ENCODE measurements around the gene PTPRT.

The PTPRT gene

DNA sequence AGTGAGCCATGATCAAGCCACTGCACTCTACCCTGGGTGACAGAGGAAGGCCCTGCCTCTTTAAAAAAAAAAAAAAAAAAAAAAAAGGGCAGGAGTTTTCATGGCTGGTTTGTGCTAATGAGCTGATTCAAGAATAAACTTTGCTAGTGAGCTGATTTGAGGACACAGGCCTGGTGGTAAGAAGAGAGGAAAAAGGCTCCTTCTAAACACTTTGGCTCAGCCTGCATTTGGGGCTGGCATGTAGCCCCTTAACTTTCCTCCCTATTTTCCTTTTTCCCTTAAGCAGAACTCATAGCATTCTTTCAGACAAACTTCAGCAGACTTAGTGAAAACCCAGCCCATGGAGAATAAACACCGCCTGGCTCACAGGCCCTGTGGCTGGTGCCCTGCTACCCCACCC, 432.7 kb downstream of the PTPRT start:
- H3K9me3 ChIP-seq (ENCODE audit: control insufficient read depth in 2 of 2, low read length in 2 of 2), result no peaks in the 10 kb centered on the region
- no peaks in the 10 kb centered on the region for H3K36me3 ChIP-seq (ENCODE audit: control insufficient read depth in 2 of 2, insufficient read depth in 2 of 2, low read length in 2 of 2)
- H3K27ac ChIP-seq (ENCODE audit: low read depth in 2 of 2, low read length in 2 of 2), result no peak overlapping the region
- no peak overlapping the region for H3K4me3 ChIP-seq (ENCODE audit: low read length in 2 of 2)
- no peaks in the 10 kb centered on the region for H3K27me3 ChIP-seq (ENCODE audit: control insufficient read depth in 2 of 2, insufficient read depth in 2 of 2, low read length in 2 of 2)
- no peaks in the 10 kb centered on the region for H3K4me1 ChIP-seq (ENCODE audit: control insufficient read depth in 2 of 2, insufficient read depth in 2 of 2, low read length in 2 of 2)
- no peak overlapping the region for H3K9ac ChIP-seq (ENCODE audit: low read depth in 1 of 2, low read length in 2 of 2)

DNA sequence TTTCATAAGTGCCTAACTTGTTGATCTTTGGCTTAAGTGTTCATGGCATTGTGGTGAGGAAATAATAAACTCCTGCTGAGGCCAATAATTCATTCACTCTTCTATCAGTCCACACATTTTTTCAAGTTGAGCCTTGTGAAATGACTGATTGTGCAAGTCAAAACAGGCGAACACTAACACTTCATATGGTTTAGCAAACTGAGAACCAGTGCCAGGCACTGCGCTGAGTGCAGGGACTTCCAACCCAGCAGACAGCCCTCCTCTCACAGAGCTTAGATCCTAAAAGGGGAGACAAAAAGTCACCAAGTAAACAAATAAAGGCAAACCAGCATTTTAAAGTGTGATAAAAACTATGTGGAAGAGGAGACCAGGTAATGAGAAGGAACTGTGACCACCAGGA, 435.0 kb downstream of the PTPRT start:
- Histone ChIP-seq H3K9me3 (ENCODE audit: control insufficient read depth in 2 of 2, low read length in 2 of 2) (no peaks in the 10 kb centered on the region), H3K36me3 (ENCODE audit: control insufficient read depth in 2 of 2, insufficient read depth in 2 of 2, low read length in 2 of 2) (no peaks in the 10 kb centered on the region), H3K4me1 (ENCODE audit: control insufficient read depth in 2 of 2, insufficient read depth in 2 of 2, low read length in 2 of 2) (no peaks in the 10 kb centered on the region), H3K27ac (ENCODE audit: low read depth in 2 of 2, low read length in 2 of 2) (no peak overlapping the region), H3K9ac (ENCODE audit: low read depth in 1 of 2, low read length in 2 of 2) (no peak overlapping the region), H3K27me3 (ENCODE audit: control insufficient read depth in 2 of 2, insufficient read depth in 2 of 2, low read length in 2 of 2) (no peaks in the 10 kb centered on the region), H3K4me3 (ENCODE audit: low read length in 2 of 2) (no peak overlapping the region)

DNA sequence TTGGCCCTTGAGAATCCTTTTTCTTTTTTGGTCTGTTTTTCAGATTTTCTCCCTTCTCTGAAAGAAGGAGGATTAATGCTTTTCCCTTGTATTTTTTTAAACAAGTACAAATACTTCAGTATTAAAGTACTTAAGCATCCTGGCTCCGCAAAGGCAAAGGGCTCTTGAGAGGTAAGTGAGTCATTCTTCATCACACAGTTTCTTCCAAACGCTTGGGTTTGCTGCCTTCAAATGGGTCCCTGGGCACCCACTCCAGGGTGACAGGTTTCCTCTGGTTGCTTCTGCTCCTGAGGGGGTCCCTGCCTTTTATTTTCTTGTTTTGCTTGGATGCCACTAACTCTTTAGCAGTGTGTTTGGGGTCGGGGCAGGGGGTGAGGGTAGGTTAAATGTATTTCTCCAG, 437.1 kb downstream of the PTPRT start:
- no peaks in the 10 kb centered on the region for H3K4me1 ChIP-seq (ENCODE audit: control insufficient read depth in 2 of 2, insufficient read depth in 2 of 2, low read length in 2 of 2)
- no peaks in the 10 kb centered on the region for H3K27me3 ChIP-seq (ENCODE audit: control insufficient read depth in 2 of 2, insufficient read depth in 2 of 2, low read length in 2 of 2)
- H3K9ac ChIP-seq (ENCODE audit: low read depth in 1 of 2, low read length in 2 of 2), result no peak overlapping the region
- H3K4me3 ChIP-seq (ENCODE audit: low read length in 2 of 2), result no peak overlapping the region
- H3K27ac ChIP-seq (ENCODE audit: low read depth in 2 of 2, low read length in 2 of 2), result no peak overlapping the region
- no peaks in the 10 kb centered on the region for H3K36me3 ChIP-seq (ENCODE audit: control insufficient read depth in 2 of 2, insufficient read depth in 2 of 2, low read length in 2 of 2)
- no peaks in the 10 kb centered on the region for H3K9me3 ChIP-seq (ENCODE audit: control insufficient read depth in 2 of 2, low read length in 2 of 2)

DNA sequence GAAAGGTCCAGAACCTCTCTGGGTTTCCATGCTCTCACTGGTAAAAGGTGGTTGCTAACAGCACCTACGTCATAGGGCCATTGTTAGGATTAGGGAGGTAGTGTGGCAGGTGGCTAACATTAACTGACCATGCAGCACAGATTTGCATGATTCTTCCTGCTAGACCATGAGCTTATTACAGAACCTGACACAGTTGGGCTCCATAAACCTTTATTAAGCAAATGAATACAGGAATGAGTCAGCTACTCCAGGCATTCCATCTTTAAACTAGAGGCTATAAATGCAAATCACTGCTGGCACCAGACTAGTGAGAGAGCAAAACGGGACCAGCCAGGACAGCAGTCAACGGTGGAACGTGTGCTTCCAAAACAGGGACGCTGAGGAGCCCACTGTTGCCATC, 440.1 kb downstream of the PTPRT start:
- Histone ChIP-seq H3K27me3 (ENCODE audit: control insufficient read depth in 2 of 2, insufficient read depth in 2 of 2, low read length in 2 of 2) (no peaks in the 10 kb centered on the region), H3K9me3 (ENCODE audit: control insufficient read depth in 2 of 2, low read length in 2 of 2) (no peaks in the 10 kb centered on the region), H3K4me1 (ENCODE audit: control insufficient read depth in 2 of 2, insufficient read depth in 2 of 2, low read length in 2 of 2) (no peaks in the 10 kb centered on the region), H3K36me3 (ENCODE audit: control insufficient read depth in 2 of 2, insufficient read depth in 2 of 2, low read length in 2 of 2) (no peaks in the 10 kb centered on the region), H3K4me3 (ENCODE audit: low read length in 2 of 2) (no peak overlapping the region), H3K27ac (ENCODE audit: low read depth in 2 of 2, low read length in 2 of 2) (no peak overlapping the region), H3K9ac (ENCODE audit: low read depth in 1 of 2, low read length in 2 of 2) (no peak overlapping the region)

DNA sequence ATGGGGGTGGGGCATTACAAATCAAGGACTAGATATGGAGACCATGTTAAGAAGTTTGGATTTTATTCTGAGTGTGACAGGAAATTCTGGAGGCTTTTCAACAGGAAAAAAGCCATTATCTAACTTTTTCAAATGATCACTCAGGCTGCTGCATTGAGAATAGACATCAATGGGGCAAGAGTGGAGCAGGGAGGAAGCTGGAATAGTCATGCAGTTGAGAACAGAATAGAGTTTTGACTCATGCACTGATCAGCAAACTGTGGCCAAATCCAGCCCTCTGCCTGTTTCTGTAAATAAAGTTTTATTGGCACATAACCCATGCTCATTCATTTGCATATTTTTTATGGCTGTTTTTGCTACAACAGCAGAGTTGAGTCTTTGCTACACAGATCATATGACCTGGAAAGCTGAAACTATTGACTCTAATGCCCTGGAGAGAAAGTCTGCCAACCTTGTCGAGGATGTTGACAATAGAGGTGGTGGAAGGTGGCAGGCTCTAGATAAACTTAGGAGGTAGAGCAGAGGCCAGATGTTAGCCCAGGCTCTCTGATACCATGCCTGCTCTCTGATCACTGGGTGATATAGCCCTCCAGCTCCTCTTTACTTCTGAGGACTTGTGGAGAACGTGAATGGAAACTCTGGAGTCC, 441.8 kb downstream of the PTPRT start:
- Histone ChIP-seq H3K9ac (ENCODE audit: low read depth in 1 of 2, low read length in 2 of 2) (no peak overlapping the region), H3K4me3 (ENCODE audit: low read length in 2 of 2) (no peak overlapping the region), H3K4me1 (ENCODE audit: control insufficient read depth in 2 of 2, insufficient read depth in 2 of 2, low read length in 2 of 2) (no peaks in the 10 kb centered on the region), H3K9me3 (ENCODE audit: control insufficient read depth in 2 of 2, low read length in 2 of 2) (no peaks in the 10 kb centered on the region), H3K36me3 (ENCODE audit: control insufficient read depth in 2 of 2, insufficient read depth in 2 of 2, low read length in 2 of 2) (no peaks in the 10 kb centered on the region), H3K27me3 (ENCODE audit: control insufficient read depth in 2 of 2, insufficient read depth in 2 of 2, low read length in 2 of 2) (no peaks in the 10 kb centered on the region), H3K27ac (ENCODE audit: low read depth in 2 of 2, low read length in 2 of 2) (no peak overlapping the region)

DNA sequence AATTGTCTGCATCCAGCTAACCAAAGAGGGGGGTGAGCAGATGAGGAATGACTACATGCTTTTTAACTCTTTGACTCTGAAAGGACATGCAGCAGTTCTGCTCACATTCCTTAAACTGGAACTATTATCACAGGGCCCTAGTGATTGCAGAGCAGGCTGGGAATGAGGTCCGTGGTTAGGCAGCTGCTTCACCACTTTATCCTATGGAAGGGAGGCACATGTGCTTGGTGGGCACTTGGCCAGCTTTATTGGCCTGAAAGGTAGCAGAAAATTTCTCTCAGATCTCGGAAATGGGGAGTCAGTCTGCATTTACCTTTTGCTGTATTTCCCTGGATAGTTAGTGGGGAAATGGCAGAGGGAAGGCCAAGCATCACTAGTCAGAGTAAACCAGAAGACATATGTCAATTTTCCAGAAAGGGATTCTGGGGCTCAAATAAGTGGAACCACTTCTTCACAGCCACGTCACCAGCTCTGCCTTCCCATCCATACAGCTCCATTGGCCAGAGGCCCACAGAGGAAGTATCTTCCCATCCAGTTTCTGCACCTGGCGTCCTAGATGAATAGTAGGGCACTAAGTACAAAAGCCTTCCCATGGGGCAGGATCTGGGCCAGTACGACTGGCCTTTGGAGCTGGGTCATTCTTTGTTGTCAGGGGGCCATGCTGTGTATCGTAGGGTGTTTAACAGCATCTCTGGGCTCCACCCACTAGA, 444.8 kb downstream of the PTPRT start:
- H3K36me3 ChIP-seq (ENCODE audit: control insufficient read depth in 2 of 2, insufficient read depth in 2 of 2, low read length in 2 of 2), result no peaks in the 10 kb centered on the region
- no peaks in the 10 kb centered on the region for H3K9me3 ChIP-seq (ENCODE audit: control insufficient read depth in 2 of 2, low read length in 2 of 2)
- H3K9ac ChIP-seq (ENCODE audit: low read depth in 1 of 2, low read length in 2 of 2), result no peak overlapping the region
- H3K4me1 ChIP-seq (ENCODE audit: control insufficient read depth in 2 of 2, insufficient read depth in 2 of 2, low read length in 2 of 2), result no peaks in the 10 kb centered on the region
- no peak overlapping the region for H3K4me3 ChIP-seq (ENCODE audit: low read length in 2 of 2)
- H3K27me3 ChIP-seq (ENCODE audit: control insufficient read depth in 2 of 2, insufficient read depth in 2 of 2, low read length in 2 of 2), result no peaks in the 10 kb centered on the region
- no peak overlapping the region for H3K27ac ChIP-seq (ENCODE audit: low read depth in 2 of 2, low read length in 2 of 2)

DNA sequence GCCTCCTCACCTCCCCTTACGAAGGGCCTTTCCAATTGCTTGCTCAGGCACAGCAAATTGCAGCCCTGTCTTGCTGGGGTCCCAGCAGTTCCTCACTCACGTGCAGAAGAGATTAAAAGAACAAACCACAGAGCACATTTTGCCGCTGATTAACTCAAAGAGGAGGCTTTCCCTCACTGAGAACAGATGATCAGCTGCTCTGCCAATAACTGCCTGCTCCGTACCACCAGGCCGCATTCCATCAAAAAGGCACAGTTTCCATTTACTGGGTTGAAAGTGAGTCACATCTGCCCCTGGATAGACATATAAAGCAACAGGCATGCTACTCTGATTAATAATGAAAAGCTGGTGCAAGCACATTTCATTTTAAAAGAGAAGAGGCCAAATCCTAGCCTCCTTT, 446.8 kb downstream of the PTPRT start:
- Histone ChIP-seq H3K4me1 (ENCODE audit: control insufficient read depth in 2 of 2, insufficient read depth in 2 of 2, low read length in 2 of 2) (no peaks in the 10 kb centered on the region), H3K36me3 (ENCODE audit: control insufficient read depth in 2 of 2, insufficient read depth in 2 of 2, low read length in 2 of 2) (no peaks in the 10 kb centered on the region), H3K9me3 (ENCODE audit: control insufficient read depth in 2 of 2, low read length in 2 of 2) (no peaks in the 10 kb centered on the region), H3K9ac (ENCODE audit: low read depth in 1 of 2, low read length in 2 of 2) (no peak overlapping the region), H3K4me3 (ENCODE audit: low read length in 2 of 2) (no peak overlapping the region), H3K27ac (ENCODE audit: low read depth in 2 of 2, low read length in 2 of 2) (no peak overlapping the region), H3K27me3 (ENCODE audit: control insufficient read depth in 2 of 2, insufficient read depth in 2 of 2, low read length in 2 of 2) (no peaks in the 10 kb centered on the region)

DNA sequence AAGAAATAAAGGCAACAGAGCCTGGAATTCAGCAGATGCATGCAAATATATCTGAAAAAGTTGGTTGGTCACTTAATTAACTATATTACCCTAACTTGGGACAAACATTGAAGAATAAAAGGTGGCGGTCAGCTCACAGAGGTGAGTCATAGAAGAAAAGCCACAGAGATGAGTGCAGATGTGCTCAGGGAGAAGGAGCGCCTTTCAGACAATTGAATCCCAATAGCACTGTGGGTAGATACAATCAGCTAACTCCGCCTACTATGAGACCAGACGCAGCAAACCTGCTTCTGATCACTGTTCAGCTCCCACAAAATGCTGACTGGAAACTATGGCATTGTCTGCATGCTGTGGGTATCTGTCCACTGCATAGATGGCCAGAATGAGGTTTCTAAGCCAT, 447.8 kb downstream of the PTPRT start:
- Histone ChIP-seq H3K4me1 (ENCODE audit: control insufficient read depth in 2 of 2, insufficient read depth in 2 of 2, low read length in 2 of 2) (no peaks in the 10 kb centered on the region), H3K9me3 (ENCODE audit: control insufficient read depth in 2 of 2, low read length in 2 of 2) (no peaks in the 10 kb centered on the region), H3K27me3 (ENCODE audit: control insufficient read depth in 2 of 2, insufficient read depth in 2 of 2, low read length in 2 of 2) (no peaks in the 10 kb centered on the region), H3K36me3 (ENCODE audit: control insufficient read depth in 2 of 2, insufficient read depth in 2 of 2, low read length in 2 of 2) (no peaks in the 10 kb centered on the region), H3K9ac (ENCODE audit: low read depth in 1 of 2, low read length in 2 of 2) (no peak overlapping the region), H3K27ac (ENCODE audit: low read depth in 2 of 2, low read length in 2 of 2) (no peak overlapping the region), H3K4me3 (ENCODE audit: low read length in 2 of 2) (no peak overlapping the region)

DNA sequence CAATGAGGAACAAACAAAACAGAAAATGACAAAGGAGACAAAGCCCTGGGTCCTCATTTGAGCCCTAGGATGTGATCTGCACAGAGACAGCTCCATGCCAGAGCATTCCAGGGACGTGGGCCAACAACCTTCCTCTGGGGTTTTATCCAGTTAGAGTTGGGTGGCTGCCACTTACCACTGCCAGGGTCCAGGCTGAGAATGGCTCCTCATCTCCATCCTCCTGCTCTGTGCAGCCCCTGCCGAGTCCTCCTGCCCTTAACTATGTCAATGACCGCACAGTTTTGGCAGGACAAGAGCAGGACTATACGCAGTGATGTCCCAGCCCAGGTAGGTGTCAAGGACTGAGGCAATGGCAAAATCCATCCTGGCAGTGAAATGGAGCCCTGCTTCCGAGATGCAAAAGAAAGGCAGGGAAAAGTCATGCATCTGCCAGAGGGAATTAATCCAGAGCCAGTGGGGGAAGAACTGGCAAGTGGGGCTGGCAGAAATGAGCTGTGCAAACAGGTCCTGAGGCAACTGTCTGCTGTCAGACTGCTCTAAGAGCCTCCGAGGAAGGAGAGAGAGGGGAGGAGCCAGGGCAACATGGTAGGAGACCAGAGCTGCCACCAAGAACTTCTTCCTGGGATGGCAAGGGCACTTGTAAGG, 449.4 kb downstream of the PTPRT start:
- Histone ChIP-seq H3K4me3 (ENCODE audit: low read length in 2 of 2) (no peak overlapping the region), H3K27me3 (ENCODE audit: control insufficient read depth in 2 of 2, insufficient read depth in 2 of 2, low read length in 2 of 2) (no peaks in the 10 kb centered on the region), H3K4me1 (ENCODE audit: control insufficient read depth in 2 of 2, insufficient read depth in 2 of 2, low read length in 2 of 2) (no peaks in the 10 kb centered on the region), H3K9me3 (ENCODE audit: control insufficient read depth in 2 of 2, low read length in 2 of 2) (no peaks in the 10 kb centered on the region), H3K9ac (ENCODE audit: low read depth in 1 of 2, low read length in 2 of 2) (no peak overlapping the region), H3K36me3 (ENCODE audit: control insufficient read depth in 2 of 2, insufficient read depth in 2 of 2, low read length in 2 of 2) (no peaks in the 10 kb centered on the region), H3K27ac (ENCODE audit: low read depth in 2 of 2, low read length in 2 of 2) (no peak overlapping the region)

DNA sequence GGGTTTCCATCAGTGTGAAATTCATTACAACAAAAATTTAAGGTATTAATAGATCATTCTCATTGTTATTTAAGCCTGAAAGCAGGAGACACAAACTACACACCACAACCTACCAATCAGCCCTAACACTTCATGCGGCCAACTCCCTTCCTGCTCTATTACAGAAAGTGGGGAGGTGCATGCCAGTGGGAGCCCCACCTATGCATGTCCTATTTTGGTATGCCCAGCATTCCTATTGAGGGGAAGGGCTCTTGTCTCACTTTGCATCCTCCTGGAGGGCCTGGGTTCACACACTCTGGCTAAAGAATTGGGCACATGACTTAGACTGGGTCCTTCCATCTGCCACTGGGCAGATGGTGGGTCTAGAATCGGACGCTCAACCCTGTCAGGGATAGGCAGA, 450.0 kb downstream of the PTPRT start:
- H3K9ac ChIP-seq (ENCODE audit: low read depth in 1 of 2, low read length in 2 of 2), result no peak overlapping the region
- no peak overlapping the region for H3K27ac ChIP-seq (ENCODE audit: low read depth in 2 of 2, low read length in 2 of 2)
- H3K9me3 ChIP-seq (ENCODE audit: control insufficient read depth in 2 of 2, low read length in 2 of 2), result no peaks in the 10 kb centered on the region
- no peaks in the 10 kb centered on the region for H3K27me3 ChIP-seq (ENCODE audit: control insufficient read depth in 2 of 2, insufficient read depth in 2 of 2, low read length in 2 of 2)
- no peaks in the 10 kb centered on the region for H3K36me3 ChIP-seq (ENCODE audit: control insufficient read depth in 2 of 2, insufficient read depth in 2 of 2, low read length in 2 of 2)
- no peaks in the 10 kb centered on the region for H3K4me1 ChIP-seq (ENCODE audit: control insufficient read depth in 2 of 2, insufficient read depth in 2 of 2, low read length in 2 of 2)
- no peak overlapping the region for H3K4me3 ChIP-seq (ENCODE audit: low read length in 2 of 2)
